Skeletal muscle tissue (tissue), 4 donors: ENCODE data around the gene PRDM15. TPM values are rescaled to one million over a fixed set of nuclear protein-coding genes. Genes with fewer than 3 reads are reported as not detected.

Source experiments
- H3K27ac ChIP-seq: one replicate; pipeline ENCODE4 v1.7.0; 2013; ENCODE audit warnings: mild to moderate bottlenecking, low read depth, low read length, inconsistent platforms
- H3K27me3 ChIP-seq, 3 donors: one replicate each; pipeline ENCODE4 v1.7.0; 2013; ENCODE audit warnings: low read length in 3 of 3; ENCODE audit not compliant: control insufficient read depth in 3 of 3, insufficient read depth in 3 of 3
- H3K36me3 ChIP-seq, 3 donors: one replicate each; pipeline ENCODE4 v1.7.0; 2013; ENCODE audit warnings: low read length in 3 of 3; ENCODE audit not compliant: control insufficient read depth in 3 of 3, insufficient read depth in 3 of 3
- H3K4me1 ChIP-seq, 3 donors: one replicate each; pipeline ENCODE4 v1.7.0; 2013; ENCODE audit warnings: low read length in 3 of 3, mild to moderate bottlenecking in 3 of 3; ENCODE audit not compliant: control insufficient read depth in 3 of 3, insufficient read depth in 3 of 3
- H3K4me3 ChIP-seq, 3 donors: one replicate each; pipeline ENCODE4 v1.7.0; 2013; ENCODE audit warnings: low read length in 3 of 3
- H3K9ac ChIP-seq, 3 donors: one replicate each; pipeline ENCODE4 v1.7.0; 2013; ENCODE audit warnings: low read length in 3 of 3, mild to moderate bottlenecking in 3 of 3, moderate library complexity in 2 of 3, low read depth in 1 of 3
- H3K9me3 ChIP-seq, 3 donors: one replicate each; pipeline ENCODE4 v1.7.0; 2013; ENCODE audit warnings: low read length in 3 of 3; ENCODE audit not compliant: control insufficient read depth in 3 of 3
- total RNA-seq: library from RNA; depleted of rRNA; stranded (reverse); fragments of >200 nt; gene quantifications from one replicate; pipeline ENCODE4 v1.2.3, GENCODE V29; 2014
- donor health status: Osteomylitis.

PRDM15 gene
- total RNA-seq, 1 donor from 2014 or later = 2.6 TPM

DNA sequence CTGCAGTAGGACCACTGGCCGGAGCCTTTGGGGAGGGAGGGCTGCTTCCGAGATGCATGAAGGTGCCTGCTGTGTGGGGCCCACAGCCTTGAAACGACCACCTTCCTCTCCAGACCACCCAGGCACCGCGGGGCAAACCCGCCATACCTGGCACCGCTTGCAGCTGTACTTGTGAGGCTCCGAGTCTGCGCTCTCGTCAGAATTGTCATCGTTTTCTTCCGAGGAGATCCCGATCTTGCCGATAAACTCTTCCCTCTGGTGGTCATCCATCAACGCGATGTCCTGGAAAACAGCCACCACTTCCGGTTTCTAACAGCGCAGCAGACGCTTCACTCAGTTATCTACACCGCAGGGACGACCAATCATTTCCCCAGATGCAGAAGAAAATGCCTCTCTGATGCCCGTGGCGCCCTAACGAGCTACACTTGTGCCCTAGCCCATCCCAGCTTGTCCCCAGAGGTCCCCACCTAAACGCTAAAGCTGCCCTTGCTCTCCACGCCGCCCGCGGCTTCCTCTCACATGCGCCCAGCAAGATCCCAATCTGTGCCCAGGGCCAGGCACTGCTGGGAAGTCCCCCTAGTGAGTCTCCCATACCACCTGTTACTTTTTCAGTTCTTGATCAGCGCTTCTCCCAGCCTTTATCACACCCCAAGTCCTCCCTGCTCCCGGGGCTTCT, 57.2 kb downstream of the PRDM15 start:
- H3K9me3 ChIP-seq = no peaks in the 10 kb centered on the region
- no peak overlapping the region for H3K9ac ChIP-seq
- H3K27me3 ChIP-seq = no peaks in the 10 kb centered on the region
- peaks cover 14 to 24% (median 21%) of the 10 kb centered on the region in 3 donors for H3K36me3 ChIP-seq
- no peak overlapping the region for H3K27ac ChIP-seq
- no peaks in the 10 kb centered on the region for H3K4me1 ChIP-seq
- H3K4me3 ChIP-seq = no peak overlapping the region

DNA sequence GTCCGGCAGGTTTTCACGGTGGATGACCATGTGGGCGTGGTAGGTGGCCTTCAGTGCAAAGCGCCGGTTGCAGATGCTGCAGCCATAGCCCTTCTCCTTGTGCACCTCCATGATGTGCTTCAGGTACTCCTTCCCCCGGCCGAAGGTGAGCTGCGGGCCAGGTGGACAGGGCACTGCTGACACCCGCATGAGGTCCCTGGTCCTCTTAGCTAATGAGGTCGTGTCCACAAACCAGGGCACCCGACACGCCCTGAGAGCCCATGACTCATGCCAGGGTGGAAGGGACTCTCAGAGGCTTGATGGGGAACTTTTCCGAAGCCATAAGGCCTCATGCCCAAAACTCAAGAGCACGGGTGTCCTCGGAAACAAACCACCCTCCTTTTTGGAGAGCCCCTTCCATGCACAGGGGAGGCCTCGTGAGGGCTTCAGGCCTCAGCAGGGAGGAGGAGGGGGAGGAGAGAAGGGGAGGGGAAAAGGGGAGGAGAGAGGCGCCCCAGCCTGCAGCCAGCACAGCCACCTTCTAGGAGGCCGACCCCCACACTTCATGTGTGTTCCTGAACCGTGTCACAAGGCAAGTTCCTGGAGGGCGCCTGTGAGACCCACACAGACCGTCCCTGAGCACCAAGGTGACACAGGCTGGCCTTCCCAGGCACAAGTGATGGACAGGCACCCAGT, 57.9 kb downstream of the PRDM15 start:
- Histone ChIP-seq H3K9ac (no peak overlapping the region), H3K4me3 (no peak overlapping the region), H3K36me3 (peaks cover 14 to 23% (median 18%) of the 10 kb centered on the region in 3 donors), H3K4me1 (no peaks in the 10 kb centered on the region), H3K9me3 (no peaks in the 10 kb centered on the region), H3K27me3 (no peaks in the 10 kb centered on the region), H3K27ac (no peak overlapping the region)

DNA sequence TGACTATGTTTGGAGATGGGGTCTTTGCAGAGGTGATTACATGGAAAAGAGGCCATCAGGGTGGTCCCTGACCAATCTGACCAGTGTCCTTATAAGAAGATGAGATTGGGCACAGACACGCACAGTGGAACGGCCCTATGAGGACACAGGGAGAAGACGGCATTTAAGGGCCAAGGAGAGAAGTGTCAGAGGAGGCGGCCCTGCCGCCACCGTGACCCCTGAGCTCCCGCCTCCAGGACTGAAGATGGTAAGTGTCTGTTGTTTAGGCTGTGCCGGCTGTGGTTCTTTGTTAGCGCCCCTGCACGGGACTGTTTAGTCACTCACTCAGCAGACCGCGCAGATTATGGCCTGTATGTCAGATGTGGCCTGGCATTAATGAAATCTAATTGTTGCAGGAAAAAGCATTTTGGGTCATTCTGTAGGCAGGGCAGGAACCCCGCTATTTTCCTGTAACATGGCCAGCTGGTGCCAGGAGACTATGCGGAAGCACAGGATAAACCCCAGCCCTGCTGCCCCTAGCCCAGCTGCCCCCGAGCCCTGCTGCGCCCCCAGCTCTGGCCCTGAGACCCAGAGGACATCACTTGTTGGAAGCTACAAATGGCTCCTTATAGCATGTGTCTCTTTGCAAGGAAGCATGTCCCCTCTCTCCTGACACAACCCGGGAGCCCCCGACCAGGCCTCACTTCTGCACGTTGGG, 58.6 kb downstream of the PRDM15 start:
- Histone ChIP-seq H3K9ac (no peak overlapping the region), H3K4me1 (no peaks in the 10 kb centered on the region), H3K27ac (no peak overlapping the region), H3K36me3 (peaks cover 14 to 16% (median 15%) of the 10 kb centered on the region in 3 donors), H3K9me3 (no peaks in the 10 kb centered on the region), H3K27me3 (no peaks in the 10 kb centered on the region), H3K4me3 (no peak overlapping the region)

DNA sequence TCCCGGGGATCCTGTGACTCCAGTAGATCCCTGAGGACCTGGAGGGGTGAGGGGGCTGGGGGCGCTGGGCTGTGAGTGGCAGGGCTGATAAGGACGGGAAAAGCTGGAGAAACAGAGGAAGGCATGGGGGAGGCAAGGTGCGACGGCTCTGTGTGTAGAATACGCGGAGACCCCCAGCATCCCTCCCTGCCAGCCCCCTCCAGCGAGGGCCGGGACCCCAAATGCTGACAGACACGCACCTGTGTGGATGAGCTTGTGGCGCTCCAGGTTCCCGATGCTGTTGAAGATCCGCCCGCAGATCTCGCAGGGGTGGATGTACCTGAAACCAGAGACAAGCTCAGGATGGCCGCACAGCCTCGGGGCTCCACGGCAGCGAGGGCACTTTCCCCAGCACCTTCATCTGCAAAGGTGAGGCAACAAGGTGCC, 59.3 kb downstream of the PRDM15 start:
- H3K4me3 ChIP-seq = no peak overlapping the region
- no peak overlapping the region for H3K27ac ChIP-seq
- no peaks in the 10 kb centered on the region for H3K27me3 ChIP-seq
- no peak overlapping the region for H3K9ac ChIP-seq
- H3K36me3 ChIP-seq = peaks cover 12 to 18% (median 14%) of the 10 kb centered on the region in 3 donors
- H3K9me3 ChIP-seq = no peaks in the 10 kb centered on the region
- no peaks in the 10 kb centered on the region for H3K4me1 ChIP-seq

DNA sequence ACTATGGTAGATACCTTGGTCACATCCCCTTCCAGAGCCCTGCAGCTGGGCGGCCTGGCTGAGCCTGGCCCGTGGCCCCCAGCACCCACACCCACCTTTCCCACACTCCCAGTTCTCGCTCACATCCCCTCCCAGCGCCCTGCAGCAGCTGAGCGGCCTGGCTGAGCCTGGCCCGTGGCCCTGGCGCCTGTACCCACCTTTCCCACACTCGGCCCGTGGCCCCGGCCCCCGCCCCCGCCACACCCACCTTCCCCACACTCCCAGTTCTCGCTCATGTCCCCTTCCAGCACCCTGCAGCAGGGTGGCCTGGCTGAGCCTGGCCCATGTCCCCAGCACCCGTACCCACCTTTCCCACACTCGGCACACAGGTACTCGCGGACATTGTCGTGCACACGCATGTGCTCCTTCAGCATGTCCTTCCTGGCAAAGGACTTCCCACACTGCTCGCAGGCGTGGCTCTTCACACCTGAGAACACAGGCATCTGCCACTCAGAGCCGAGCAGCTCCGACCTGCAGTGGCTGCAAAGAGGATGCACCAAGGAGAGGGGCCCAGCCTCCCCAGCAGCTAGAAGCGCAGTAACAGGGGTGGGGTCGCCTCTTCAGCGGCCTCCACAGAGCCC, 59.8 kb downstream of the PRDM15 start:
- no peak overlapping the region for H3K27ac ChIP-seq
- H3K9ac ChIP-seq = no peak overlapping the region
- H3K4me3 ChIP-seq = no peak overlapping the region
- H3K27me3 ChIP-seq = no peaks in the 10 kb centered on the region
- no peaks in the 10 kb centered on the region for H3K9me3 ChIP-seq
- no peaks in the 10 kb centered on the region for H3K4me1 ChIP-seq
- peaks cover 11 to 18% (median 13%) of the 10 kb centered on the region in 3 donors for H3K36me3 ChIP-seq

DNA sequence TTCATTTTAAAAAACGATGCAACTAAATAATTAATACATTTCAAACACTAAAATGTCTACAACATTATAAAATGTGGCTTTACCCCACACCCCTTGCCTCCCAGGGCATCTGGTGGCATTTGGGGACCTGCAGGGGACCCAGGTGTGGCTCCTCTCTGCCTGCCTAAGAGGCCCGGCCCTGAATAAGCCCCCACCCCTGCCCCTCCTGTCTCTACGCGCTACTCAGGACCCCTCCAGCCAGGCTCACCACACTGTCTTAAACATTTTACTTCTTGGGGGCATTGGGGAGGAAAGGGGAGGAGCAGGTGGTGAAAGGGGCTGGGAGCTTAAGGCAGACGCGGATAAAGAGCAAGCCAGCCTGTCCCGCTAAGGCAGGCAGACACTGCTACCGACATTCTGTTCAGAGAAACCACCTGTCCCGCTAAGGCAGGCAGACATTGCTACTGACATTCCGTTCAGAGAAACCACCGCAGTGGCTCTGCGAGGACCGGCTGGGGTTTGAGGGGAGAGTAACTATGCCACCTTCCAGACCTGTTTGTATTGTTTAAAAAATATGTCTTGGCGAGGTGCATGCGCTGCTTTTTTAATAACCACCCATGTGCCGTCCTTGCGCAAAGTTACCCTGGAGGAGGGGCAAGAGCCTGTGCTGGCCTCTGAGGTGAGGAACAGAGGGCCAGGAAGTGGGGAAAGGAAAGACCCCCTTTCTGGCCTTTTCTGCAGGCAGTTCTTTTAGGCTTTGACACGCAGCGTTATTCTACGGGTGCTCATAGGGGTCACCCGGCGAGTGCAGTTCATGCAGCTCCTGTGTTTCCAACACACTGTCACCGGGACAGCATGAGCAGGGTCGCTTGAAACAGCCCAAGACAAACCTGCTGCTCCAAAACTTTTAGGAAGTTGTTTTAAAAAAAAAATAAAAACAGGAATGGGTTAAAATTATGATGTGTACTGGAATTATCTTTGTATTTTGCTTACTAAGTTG, 61.0 kb downstream of the PRDM15 start:
- Histone ChIP-seq H3K9ac (no peak overlapping the region), H3K4me1 (no peaks in the 10 kb centered on the region), H3K27ac (no peak overlapping the region), H3K27me3 (no peaks in the 10 kb centered on the region), H3K9me3 (no peaks in the 10 kb centered on the region), H3K36me3 (peaks cover 15 to 21% (median 16%) of the 10 kb centered on the region in 3 donors), H3K4me3 (no peak overlapping the region)

DNA sequence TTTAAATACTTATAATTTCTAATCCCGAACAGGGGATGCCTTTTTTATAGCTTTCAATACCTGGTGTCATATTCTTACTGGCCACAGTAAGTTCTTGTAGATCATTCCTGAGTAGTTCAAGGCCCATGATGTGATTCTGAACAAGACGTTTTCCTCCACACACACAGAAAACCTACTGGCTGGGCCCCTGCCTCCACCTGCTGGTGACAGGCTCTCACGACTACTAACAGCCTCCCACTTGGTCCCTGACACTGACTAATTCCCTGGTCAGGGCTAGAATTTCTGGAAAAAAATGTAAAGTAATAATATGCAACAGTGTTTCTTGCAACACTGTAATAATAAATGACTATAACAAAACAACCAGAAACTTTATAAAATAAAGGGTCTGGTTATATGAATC, 61.9 kb downstream of the PRDM15 start:
- no peak overlapping the region for H3K27ac ChIP-seq
- no peak overlapping the region for H3K9ac ChIP-seq
- peaks cover 14 to 22% (median 18%) of the 10 kb centered on the region in 3 donors for H3K36me3 ChIP-seq
- H3K27me3 ChIP-seq = no peaks in the 10 kb centered on the region
- no peaks in the 10 kb centered on the region for H3K4me1 ChIP-seq
- H3K9me3 ChIP-seq = no peaks in the 10 kb centered on the region
- no peak overlapping the region for H3K4me3 ChIP-seq

DNA sequence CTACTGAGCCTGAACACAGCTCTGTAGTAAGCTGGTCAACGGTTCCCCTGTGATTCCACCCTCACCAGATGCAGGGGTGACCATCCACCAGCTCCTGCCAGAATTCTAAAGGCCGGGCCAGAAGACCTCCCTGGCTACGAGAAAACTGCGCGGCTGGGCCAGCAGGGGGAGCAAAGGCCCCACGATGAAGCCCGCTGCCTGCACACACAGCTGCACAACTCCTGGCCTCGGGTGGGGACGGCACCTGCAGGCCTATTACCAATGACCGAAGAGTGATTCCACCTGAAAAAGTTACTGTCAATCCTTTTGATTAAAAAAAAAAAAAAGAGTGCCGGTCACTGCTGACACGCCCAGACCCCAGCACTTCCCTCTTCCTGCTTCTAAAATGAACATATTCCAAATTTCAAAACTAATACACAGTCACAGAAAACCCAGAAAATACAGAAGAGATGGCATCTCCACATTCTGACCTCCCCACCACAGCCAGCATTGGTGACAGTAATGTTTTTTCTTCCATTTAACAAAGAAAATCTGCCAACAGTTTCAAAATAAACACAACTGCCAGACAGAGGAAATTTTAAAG, 62.5 kb downstream of the PRDM15 start:
- no peaks in the 10 kb centered on the region for H3K27me3 ChIP-seq
- H3K27ac ChIP-seq = no peak overlapping the region
- H3K9ac ChIP-seq = peak overlapping the region in 1 of 3 donors; percentile 11

More for the DNA sequence above, 62.5 kb downstream of the PRDM15 start:
- Histone ChIP-seq H3K4me3 (no peak overlapping the region), H3K9me3 (no peaks in the 10 kb centered on the region), H3K4me1 (no peaks in the 10 kb centered on the region), H3K36me3 (peaks cover 14 to 22% (median 18%) of the 10 kb centered on the region in 3 donors)
